Measurements from ENCODE around the gene PRDM11.

Gene PRDM11

DNA sequence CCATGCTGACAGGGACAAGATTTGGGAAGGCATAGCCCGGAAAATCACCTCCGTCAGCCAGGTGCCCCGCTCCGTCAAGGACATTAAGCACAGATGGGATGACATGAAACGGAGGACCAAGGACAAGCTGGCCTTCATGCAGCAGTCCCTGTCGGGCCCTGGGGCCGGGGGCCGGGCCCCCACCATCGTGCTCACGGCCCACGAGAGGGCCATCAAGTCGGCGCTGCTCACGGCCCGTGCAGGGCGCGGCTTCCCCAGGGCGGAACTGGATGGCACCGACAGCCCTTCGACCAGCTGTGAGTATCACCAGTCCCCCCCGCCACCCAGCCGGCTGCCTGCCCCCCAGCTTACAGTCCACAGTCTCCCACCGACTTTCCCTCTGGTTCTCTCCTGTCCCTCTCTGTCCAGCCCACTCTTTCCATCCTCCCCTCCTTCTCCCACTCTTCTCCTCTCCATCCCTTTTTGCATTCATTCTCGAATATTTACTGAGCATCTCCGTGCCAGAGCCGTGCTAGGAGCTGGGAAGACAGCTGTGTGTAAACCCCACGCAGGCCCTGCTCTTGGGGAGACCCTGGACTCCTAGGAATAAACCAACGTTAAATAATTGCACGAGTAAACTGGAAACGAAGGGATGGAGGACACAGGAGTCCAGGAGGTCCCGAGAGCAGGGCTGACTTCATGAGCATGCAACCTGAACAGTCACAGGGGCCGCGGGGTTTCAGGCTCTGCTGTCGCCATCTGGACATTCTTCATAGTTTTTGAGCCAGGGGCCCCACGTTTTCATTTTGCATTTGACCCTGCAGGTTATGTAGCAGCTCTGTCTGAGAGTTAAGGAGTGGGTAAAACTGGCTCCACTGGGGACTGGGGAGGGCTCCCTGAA, 62.8 kb downstream of the PRDM11 start:
- no peak for DNase-seq (ENCODE audit: low read depth in 4 of 4, low spot score in 1 of 4)

DNA sequence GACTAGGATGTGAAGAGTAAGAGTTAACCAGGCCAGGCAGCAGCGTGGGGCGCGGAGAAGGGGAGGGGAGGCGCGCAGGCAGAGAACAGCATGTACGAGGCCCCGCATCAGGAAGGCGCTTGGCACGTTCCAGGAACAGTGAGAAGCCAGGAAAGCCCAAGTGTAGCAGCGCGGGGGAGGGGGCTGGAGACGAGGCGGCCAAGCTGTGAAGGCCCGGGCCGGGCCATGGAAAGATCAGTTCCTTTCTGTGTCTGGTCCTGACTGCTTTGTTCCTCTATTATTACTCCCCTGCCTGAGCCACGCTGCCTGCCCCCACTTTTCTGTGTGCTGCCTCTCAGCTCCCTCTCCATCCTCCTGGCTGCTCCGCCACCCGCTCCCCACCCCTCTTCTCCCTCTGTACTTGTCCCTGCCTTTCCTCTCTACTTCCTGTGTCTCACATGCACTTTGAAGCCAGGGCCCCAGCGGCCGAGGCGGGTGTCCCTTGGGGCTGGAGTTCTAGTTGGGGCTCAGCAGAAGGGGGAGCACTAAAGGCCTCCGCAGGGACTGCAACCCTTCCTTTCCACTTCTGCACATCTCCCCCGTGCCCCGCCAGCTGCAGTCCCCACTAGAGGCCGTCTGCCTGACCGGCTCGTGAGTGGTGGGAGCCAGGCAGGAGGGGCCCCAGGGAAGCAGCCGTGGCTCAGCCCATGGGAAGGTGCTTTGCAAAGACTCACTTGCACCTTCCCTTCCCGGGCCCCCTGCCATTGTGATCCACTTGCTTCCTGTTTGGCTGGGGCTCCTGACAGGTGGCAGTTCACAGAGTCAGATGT, 63.7 kb downstream of the PRDM11 start:
- DNase-seq (ENCODE audit: low read depth in 4 of 4, low spot score in 1 of 4): no peak

DNA sequence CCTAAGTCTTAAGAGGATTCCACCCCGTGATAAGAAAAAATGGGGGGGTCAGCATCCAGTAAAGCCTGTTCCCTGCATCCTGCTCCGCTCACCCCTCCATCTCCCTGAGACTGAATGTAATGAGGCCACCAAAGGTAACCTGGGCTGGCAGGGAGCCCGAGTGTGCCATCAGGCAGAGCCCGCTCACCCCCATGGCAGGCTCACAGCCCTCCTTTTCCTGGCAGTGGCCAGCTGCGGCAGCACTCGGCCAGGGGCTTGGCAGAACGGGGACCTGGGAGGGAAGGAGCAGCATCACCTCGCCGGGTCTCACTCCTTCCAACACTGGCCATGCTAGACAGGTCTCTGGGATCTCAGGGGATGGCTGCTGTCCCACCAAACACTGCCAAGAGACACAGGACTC, 64.4 kb downstream of the PRDM11 start:
- DNase-seq (ENCODE audit: low read depth in 4 of 4, low spot score in 1 of 4): no peak

- DNase-seq (ENCODE audit: low read depth in 4 of 4, low spot score in 1 of 4): no peak
These were observed 65.3 kb downstream of the PRDM11 start for GRCh38 chr11:45211732-45212131.

- no peak for DNase-seq (ENCODE audit: low read depth in 4 of 4, low spot score in 1 of 4)
These were observed 66.3 kb downstream of the PRDM11 start for GRCh38 chr11:45212566-45213315.

DNA sequence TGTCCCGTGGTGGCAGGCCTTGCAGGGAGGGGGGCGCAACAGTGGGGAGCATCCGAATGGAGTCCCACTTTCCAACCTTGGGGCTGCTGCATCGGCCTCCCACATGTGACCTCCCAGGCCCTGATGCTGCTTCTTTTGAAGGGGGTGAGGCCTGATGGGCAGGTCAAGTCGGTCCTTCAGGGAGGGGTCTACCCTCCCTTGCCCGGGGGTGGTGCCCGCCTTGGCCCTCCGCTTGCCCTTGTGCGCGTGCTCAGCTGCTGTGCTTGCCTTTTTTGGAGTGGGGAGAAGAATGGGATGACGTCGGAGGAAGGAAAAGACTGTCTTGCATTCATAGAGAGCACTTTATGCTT, 66.9 kb downstream of the PRDM11 start:
- DNase-seq (ENCODE audit: low read depth in 4 of 4, low spot score in 1 of 4): no peak

GRCh38 chr11:45213717-45214116, 67.3 kb downstream of the PRDM11 start:
- no peak for DNase-seq (ENCODE audit: low read depth in 4 of 4, low spot score in 1 of 4)

DNA sequence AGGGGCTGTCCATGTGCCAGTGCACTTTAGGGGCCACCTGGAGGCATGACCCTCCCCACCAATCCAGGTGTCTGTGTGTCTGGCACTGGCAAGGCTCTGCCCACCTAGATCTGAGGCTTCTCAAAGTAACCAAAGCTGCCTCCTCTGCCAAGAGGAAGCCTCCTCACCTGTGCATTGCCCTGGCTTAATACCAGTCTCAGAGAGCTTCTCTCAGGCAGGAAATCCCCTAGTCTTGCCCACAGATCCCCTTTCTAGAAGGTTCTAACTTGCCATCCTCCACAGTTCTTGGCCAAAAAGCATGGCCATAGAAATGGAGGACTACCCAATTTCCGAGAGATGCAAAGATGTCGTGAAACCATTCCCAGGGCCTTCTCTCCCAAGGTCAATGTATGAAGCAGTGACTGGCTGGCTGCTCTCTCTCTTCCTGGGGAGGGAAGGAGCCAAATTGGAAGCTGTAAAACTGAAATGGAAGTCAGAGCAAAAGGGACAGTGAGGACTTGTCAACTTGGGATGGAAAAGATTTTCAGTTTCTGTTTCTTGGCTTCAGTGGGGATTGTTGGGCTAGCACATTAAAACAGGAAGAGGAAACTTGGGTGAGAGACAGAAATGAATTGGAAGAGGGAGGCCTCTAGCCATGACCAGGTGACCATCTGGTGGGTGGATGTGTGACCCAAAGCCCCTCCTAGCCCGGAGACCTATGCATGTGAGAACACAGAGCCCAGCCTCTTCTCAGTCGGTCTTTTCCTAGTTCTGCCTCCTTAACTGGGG, 68.8 kb downstream of the PRDM11 start:
- no peak for DNase-seq (ENCODE audit: low read depth in 4 of 4, low spot score in 1 of 4)

DNA sequence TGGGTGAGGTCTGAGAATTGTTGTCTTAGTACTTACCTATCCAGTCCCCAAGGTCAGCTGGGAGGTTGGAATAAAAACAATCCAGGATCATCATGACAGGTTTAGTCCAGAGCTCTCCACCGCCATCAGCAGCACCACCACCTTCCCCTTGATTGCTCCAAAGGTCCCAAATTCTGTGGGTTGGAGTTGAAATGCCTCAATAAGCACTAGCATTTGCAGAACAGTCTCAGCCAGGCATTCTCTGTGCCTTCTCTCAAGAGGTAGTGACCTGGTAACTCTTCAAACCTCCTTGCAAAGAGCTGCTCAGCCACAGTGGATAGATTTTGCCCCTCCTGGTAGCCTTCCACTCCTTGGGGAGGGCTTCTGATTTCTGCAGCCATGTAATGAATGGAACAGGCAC, 69.6 kb downstream of the PRDM11 start:
- no peak for DNase-seq (ENCODE audit: low read depth in 4 of 4, low spot score in 1 of 4)

DNA sequence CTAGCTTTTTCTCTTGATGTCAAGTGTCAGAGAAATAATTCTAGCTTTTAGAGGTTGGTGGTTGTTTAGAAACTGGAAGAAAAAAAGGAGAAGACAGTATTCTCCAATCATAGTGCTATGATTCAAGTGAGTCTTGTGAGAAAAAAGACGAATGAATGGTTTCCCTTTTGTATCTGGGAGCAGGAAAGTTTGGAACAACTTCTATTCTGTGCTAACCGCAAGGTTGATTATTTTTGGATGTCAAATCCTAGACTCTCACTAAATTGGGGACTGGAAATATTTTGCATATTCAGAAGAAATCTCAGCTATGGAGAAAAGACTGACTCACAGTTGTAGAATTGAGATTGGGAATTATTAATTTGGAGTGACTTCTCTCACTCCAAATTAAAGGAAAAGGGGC, 70.5 kb downstream of the PRDM11 start:
- no peak for DNase-seq (ENCODE audit: low read depth in 4 of 4, low spot score in 1 of 4)

GRCh38 chr11:45217991-45218390, 71.6 kb downstream of the PRDM11 start:
- DNase-seq (ENCODE audit: low read depth in 4 of 4, low spot score in 1 of 4): no peak

GRCh38 chr11:45218705-45219104, 72.3 kb downstream of the PRDM11 start:
- no peak for DNase-seq (ENCODE audit: low read depth in 4 of 4, low spot score in 1 of 4)

DNA sequence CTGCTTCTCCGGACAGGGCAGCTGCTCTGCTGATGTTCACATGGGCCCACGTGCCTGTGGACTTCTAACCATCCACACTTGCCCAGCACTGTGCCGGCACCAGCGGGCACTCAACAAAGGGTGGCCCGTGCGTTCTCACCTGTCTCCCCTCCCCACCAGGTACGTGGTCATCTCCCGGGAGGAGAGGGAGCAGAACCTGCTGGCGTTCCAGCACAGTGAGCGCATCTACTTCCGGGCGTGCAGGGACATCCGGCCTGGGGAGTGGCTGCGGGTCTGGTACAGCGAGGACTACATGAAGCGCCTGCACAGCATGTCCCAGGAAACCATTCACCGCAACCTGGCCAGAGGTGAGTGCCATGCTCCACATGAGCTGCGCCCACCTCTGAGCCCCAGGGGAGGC, 73.0 kb downstream of the PRDM11 start:
- no peak for DNase-seq (ENCODE audit: low read depth in 4 of 4, low spot score in 1 of 4)

GRCh38 chr11:45223496-45223895, 77.1 kb downstream of the PRDM11 start:
- no peak for DNase-seq (ENCODE audit: low read depth in 4 of 4, low spot score in 1 of 4)

- DNase-seq (ENCODE audit: low read depth in 4 of 4, low spot score in 1 of 4): no peak
These were observed 78.3 kb downstream of the PRDM11 start for GRCh38 chr11:45224766-45225165.

- no peak for DNase-seq (ENCODE audit: low read depth in 4 of 4, low spot score in 1 of 4)
These were observed 78.8 kb downstream of the PRDM11 start for GRCh38 chr11:45225277-45225676.

- no peak for DNase-seq (ENCODE audit: low read depth in 4 of 4, low spot score in 1 of 4)
These were observed 79.8 kb downstream of the PRDM11 start for GRCh38 chr11:45225961-45226871.

DNA sequence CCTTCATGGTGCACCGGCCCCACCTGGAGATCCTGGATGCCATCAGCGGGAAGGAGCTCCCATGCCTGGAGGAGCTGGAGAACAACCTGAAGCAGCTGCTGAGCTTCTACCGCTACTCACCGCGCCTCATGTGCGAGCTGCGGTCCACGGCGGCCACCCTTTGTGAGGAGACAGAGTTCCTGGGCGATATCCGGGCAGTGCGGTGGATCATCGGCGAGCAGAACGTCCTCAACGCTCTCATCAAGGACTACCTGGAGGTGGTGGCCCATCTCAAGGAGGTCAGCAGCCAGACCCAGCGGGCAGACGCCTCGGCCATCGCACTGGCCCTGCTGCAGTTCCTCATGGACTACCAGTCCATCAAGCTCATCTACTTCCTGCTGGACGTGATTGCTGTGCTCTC, 80.5 kb downstream of the PRDM11 start:
- no peak for DNase-seq (ENCODE audit: low read depth in 4 of 4, low spot score in 1 of 4)

DNA sequence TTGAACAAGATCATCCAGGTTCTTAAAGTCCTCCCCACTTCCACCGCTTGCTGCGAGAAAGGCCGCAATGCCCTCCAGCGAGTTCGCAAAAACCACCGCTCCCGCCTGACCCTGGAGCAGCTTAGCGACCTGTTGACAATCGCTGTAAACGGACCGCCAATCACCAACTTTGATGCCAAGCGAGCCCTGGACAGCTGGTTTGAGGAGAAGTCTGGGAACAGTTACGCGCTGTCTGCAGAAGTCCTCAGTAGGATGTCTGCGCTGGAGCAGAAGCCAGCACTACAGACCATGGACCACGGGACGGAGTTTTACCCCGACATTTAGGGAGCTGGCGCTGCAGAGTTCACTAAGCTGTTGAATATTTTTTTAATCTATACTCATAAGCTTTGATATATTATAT, 81.4 kb downstream of the PRDM11 start:
- DNase-seq (ENCODE audit: low read depth in 4 of 4, low spot score in 1 of 4): no peak
